ENCODE results near the gene SRRM4. TPM values are rescaled to one million over a fixed set of nuclear protein-coding genes. Genes with fewer than 3 reads are reported as not detected.

The SRRM4 gene
- total RNA-seq, 2 experiments from 2014 or later = not detected

DNA sequence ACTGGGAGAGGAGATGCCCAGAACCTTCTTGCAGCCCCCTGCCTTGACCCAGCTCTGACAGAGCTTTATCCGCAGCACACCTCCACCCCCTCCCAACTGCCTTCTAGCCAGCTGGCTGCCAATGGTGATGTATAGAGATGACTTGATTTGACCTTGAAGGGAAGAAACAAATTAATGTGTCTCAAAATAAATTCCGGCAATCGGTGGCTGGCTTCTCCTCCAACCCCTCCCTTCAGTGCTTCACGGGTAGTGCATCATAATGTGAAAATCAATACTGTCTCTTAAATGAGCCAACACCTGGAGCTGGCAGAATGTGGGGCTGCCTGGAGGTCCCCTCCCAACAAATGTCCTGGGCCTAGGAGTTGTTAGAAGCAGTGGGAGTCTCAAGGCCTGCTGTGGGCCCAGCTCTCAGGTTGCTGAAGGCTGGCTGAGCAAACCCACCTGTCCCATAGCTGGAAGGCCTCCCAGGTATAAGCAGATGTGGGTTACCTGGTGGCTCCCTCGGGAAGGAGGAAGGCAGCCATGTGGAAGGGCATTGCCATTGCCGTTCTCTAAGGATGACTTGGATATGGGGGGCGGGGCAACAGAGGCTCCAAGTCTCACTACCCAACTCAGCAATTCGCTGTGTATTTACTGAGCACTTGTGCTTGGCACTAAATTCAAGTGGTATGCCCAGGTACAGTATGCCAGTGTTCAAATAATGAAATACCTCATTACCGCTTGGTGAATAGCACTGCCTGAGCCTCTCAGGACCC lies 220.6 kb downstream of the SRRM4 start:
- ATAC-seq = no peak

DNA sequence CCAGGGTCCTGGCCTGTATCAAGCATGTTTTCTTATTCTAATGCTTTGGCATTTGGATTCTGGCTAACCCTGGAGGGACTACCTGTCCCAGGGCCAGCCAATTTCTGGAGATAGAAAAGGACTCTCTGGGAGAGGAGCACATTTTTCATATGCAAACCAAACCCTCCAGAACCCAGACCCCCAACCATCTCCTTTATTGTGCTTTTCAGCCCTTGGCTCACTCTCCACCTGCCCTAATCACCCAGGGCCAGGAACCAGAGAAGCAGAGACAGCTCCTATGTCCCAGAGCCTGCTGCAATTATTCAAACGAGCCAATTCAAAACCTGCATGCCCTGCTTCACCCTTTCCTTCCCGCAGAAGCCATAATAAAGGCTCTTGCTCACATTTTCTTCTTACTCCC lies 221.2 kb downstream of the SRRM4 start:
- H3K27ac Mint-ChIP-seq = no peak overlapping the region
- H3K36me3 Mint-ChIP-seq (ENCODE audit: low read depth) = no peaks in the 10 kb centered on the region
- H3K9me3 Mint-ChIP-seq (ENCODE audit: low read depth) = no peaks in the 10 kb centered on the region
- DNase-seq (no peak), ATAC-seq (no peak)
- no peak overlapping the region for H3K4me3 Mint-ChIP-seq
- no peaks in the 10 kb centered on the region for H3K27me3 Mint-ChIP-seq
- CTCF ChIA-PET = no interaction called here
- POLR2A ChIA-PET = no interaction called here
- intact Hi-C loops (cut with DNase I, micrococcal nuclease) = no loop called here
- no peaks in the 10 kb centered on the region for H3K4me1 Mint-ChIP-seq

More for the DNA sequence above, 220.6 kb downstream of the SRRM4 start:
- Mint-ChIP-seq H3K4me3 (no peak overlapping the region), H3K27me3 (no peaks in the 10 kb centered on the region), H3K4me1 (no peaks in the 10 kb centered on the region), H3K27ac (no peak overlapping the region), H3K36me3 (ENCODE audit: low read depth) (no peaks in the 10 kb centered on the region), H3K9me3 (ENCODE audit: low read depth) (no peaks in the 10 kb centered on the region)
- intact Hi-C loops (cut with DNase I, micrococcal nuclease) = no loop called here
- DNase-seq = no peak
- CTCF ChIA-PET = interaction anchor here (1.5 kb wide), 1 partner anchor 9 kb away, joined by 4 read pairs; no protein-coding TSS in a partner anchor
- POLR2A ChIA-PET = no interaction called here

DNA sequence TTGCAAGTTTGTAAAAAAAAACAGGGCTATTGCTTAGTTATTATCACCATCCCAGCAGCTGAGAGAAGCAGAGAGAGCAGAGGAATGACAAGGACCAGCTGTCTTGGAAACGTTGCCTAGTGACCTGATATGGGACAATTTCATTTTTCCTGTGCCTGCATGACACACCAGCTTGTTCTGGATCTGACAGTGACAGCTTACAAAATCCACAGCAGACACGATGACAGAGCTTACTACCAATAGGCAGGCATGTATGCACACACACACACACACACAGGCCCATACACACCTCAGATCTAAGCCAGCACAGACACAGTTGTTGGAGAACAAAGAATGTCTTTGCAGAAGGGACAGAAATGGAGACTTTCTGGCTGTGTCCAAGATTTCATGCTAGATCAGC lies 222.8 kb downstream of the SRRM4 start:
- ATAC-seq (no peak), DNase-seq (no peak)
- no peaks in the 10 kb centered on the region for H3K4me1 Mint-ChIP-seq
- H3K36me3 Mint-ChIP-seq (ENCODE audit: low read depth) = no peaks in the 10 kb centered on the region
- no peaks in the 10 kb centered on the region for H3K9me3 Mint-ChIP-seq (ENCODE audit: low read depth)
- intact Hi-C loops (cut with DNase I, micrococcal nuclease) = no loop called here
- no peaks in the 10 kb centered on the region for H3K27me3 Mint-ChIP-seq
- H3K4me3 Mint-ChIP-seq = no peak overlapping the region
- ChIA-PET POLR2A (no interaction called here), CTCF (interaction anchor here (0.8 kb wide), 1 partner anchor 12 kb away, joined by 3 read pairs; no protein-coding TSS in a partner anchor)
- H3K27ac Mint-ChIP-seq = no peak overlapping the region

DNA sequence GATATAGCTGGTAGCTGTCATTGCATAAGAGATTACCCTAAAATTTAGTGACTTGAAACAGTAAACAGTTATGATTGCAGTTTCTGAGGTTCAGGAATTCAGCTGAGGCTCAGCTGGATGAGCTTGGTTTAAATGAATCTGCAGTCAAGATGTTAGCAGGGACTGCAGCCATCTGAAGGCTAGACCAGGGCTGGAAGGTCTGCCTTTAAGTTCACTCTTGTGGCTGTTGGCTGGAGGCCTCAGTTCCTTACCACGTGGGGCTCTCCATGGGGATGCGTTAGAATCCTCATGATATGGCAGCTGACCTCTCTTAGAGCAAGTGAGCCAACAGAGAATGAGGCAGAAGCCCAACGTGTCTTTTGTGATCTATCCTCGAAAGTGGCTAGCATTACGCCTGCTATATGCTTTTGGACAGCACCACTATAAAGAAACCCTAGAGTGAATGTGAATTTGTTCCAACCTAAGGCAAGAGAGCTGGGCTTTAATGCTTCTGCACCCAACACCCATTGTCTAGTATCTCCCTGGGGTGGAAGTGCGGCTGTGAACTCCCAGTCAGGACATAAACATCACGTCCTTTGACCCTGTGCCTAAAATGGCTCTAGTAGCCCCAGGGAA lies 223.4 kb downstream of the SRRM4 start:
- intact Hi-C loops (cut with DNase I, micrococcal nuclease) = no loop called here
- no peak for ATAC-seq
- H3K36me3 Mint-ChIP-seq (ENCODE audit: low read depth) = no peaks in the 10 kb centered on the region
- DNase-seq = no peak
- no peak overlapping the region for H3K27ac Mint-ChIP-seq
- H3K4me3 Mint-ChIP-seq = no peak overlapping the region
- no peaks in the 10 kb centered on the region for H3K4me1 Mint-ChIP-seq
- ChIA-PET POLR2A (no interaction called here), CTCF (no interaction called here)
- H3K27me3 Mint-ChIP-seq = no peaks in the 10 kb centered on the region
- H3K9me3 Mint-ChIP-seq (ENCODE audit: low read depth) = no peaks in the 10 kb centered on the region

DNA sequence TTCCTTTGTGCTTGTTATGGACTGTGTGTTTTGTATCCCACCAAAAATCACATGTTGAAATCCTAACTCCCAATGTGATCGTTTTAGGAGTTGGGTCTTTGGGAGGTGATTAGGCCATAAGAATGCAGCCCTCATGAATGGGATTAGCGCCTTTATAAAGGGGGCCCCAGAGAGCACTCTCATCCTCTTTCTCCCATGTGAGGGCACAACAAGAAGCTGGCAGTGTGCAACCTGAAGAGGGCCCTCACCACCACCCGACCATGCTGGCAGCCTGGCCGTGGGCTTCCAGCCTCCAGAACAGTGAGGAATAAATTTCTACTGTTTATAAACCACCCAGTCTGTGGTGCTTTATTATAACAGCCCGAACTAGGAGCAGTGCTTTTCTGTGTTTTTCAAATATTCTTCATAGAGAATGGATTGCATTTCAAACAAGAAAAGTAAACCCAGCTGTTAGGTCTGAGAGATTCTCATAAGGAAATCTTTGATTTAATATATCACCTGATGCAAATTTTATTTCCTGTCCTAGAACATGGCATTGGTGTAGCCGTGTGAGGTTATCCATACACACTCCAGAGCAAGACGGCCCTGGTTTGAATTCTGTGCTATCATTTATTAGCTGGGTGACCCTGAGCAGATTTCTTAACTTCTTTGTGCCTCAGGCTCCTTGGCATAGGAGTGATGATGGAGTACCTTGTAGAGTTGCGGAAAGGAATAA lies 225.2 kb downstream of the SRRM4 start:
- Mint-ChIP-seq H3K4me1 (no peaks in the 10 kb centered on the region), H3K4me3 (no peak overlapping the region), H3K36me3 (ENCODE audit: low read depth) (no peaks in the 10 kb centered on the region), H3K27me3 (no peaks in the 10 kb centered on the region), H3K9me3 (ENCODE audit: low read depth) (no peaks in the 10 kb centered on the region), H3K27ac (no peak overlapping the region)
- ChIA-PET POLR2A (no interaction called here), CTCF (interaction anchor here (0.7 kb wide), 1 partner anchor 88 kb away, joined by 3 read pairs; no protein-coding TSS in a partner anchor)
- intact Hi-C loops (cut with DNase I, micrococcal nuclease) = no loop called here
- ATAC-seq (no peak), DNase-seq (no peak)

DNA sequence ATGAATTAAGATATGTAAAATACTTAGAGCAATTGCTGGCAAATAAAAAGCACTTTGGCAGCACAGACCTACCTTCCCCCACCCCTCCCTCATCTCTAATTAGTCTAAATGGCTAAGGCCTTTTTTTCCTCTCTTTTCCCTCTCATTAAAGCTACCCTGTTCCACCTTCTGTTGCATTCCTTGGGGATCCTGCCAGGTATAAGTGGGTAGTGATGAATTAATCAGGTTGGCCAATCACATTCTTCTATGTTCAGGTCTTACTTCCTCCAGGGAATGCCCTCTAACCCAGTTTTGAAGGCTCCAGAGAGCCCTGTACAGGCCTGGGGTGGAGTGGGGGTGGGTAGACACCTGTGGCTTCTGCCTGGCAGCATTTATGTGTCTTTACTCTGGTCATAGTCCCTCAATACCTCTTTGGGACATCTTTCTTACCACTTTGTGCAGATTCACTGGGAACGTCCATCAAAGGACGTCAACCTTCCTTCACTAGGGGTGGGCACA lies 225.8 kb downstream of the SRRM4 start:
- ATAC-seq (no peak), DNase-seq (no peak)
- Mint-ChIP-seq H3K36me3 (ENCODE audit: low read depth) (no peaks in the 10 kb centered on the region), H3K4me3 (no peak overlapping the region), H3K27ac (no peak overlapping the region), H3K4me1 (no peaks in the 10 kb centered on the region), H3K9me3 (ENCODE audit: low read depth) (no peaks in the 10 kb centered on the region), H3K27me3 (no peaks in the 10 kb centered on the region)
- ChIA-PET POLR2A (no interaction called here), CTCF (interaction anchor here (0.7 kb wide), 1 partner anchor 89 kb away, joined by 3 read pairs; no protein-coding TSS in a partner anchor)
- intact Hi-C loops (cut with DNase I, micrococcal nuclease) = no loop called here

DNA sequence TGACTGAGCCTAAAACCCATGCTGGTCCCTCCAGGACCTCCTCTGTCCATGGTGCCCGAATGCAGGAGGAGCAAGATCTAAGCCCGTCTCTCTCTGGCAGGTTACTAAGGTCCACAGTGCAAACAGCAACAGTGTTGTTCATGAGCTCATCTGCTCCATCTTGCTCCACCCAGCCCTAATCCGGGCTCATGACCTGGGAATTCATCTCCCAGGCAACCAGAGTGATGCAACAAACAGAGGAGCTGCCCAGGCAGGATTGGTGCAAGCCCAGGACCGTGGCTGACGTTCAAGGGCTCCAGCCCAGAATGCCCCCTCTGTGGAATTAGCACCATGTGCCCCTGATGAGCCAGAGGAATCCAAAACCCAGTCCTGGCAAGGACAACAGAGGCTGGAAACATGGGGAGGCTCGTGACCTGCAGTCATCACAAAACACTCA lies 227.3 kb downstream of the SRRM4 start:
- ChIA-PET POLR2A (no interaction called here), CTCF (no interaction called here)
- no peaks in the 10 kb centered on the region for H3K36me3 Mint-ChIP-seq (ENCODE audit: low read depth)
- no peaks in the 10 kb centered on the region for H3K27me3 Mint-ChIP-seq
- H3K4me3 Mint-ChIP-seq = no peak overlapping the region
- intact Hi-C loops (cut with DNase I, micrococcal nuclease) = no loop called here
- no peak for DNase-seq
- H3K9me3 Mint-ChIP-seq (ENCODE audit: low read depth) = no peaks in the 10 kb centered on the region
- H3K4me1 Mint-ChIP-seq = no peaks in the 10 kb centered on the region
- ATAC-seq = no peak
- no peak overlapping the region for H3K27ac Mint-ChIP-seq

DNA sequence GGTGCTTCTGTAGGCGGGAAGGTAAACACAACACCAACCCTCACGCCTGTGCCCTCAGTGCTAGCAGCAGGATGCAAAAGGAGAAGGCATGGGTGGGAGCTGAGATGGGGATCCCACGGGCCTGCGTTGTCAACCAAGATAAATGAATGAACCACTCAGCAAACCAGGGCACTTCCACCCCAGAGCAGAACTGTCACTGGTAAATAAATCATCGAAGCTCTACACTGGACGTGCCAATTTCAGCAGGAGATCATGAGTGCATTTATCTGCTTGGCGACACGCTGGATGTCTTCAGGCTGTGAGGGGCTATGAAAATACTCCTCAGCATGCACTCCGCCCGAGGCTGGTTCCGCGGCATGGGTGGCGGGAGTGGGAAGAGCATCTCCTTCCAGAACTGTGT lies 230.5 kb downstream of the SRRM4 start:
- Mint-ChIP-seq H3K9me3 (ENCODE audit: low read depth) (no peaks in the 10 kb centered on the region), H3K27me3 (no peaks in the 10 kb centered on the region), H3K4me1 (no peaks in the 10 kb centered on the region), H3K4me3 (no peak overlapping the region), H3K27ac (no peak overlapping the region), H3K36me3 (ENCODE audit: low read depth) (no peaks in the 10 kb centered on the region)
- intact Hi-C loops (cut with DNase I, micrococcal nuclease) = no loop called here
- ATAC-seq (no peak), DNase-seq (no peak)
- POLR2A ChIA-PET = no interaction called here
- CTCF ChIA-PET = no interaction called here

Other genes starting within 250 kb of the SRRM4 start
- gene HSPB8, start 197.4 kb downstream of the SRRM4 start, total RNA-seq = not detected

Data from activated CD4-positive, alpha-beta T cell treated with anti-CD3 and anti-CD28 coated beads for 36 hours (primary cell).